ELR (cell line): ENCODE results near the gene CUEDC2.
A peak's percentile ranks its signal among the peaks of the same experiment; 100 is the strongest.

Source experiments
- DNase-seq: peaks from one replicate; pipeline ENCODE4 v3.0.0-alpha.2; 2015; ENCODE audit warnings: low read depth

CUEDC2 gene

DNA sequence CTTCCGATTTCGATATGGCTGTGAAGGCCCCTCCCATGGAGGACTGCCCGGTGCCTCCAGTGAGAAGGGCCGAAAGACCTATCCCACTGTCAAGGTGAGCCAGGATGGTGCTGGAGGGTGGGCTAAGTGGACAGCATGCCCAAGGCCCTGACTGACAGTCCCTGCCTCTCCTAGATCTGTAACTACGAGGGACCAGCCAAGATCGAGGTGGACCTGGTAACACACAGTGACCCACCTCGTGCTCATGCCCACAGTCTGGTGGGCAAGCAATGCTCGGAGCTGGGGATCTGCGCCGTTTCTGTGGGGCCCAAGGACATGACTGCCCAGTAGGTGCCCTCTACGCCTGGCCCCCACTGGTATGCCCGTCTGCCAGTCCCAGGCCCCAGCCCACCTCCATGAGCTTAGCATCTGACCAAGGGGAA is 35.6 kb downstream of the CUEDC2 start:
- no peak for DNase-seq

DNA sequence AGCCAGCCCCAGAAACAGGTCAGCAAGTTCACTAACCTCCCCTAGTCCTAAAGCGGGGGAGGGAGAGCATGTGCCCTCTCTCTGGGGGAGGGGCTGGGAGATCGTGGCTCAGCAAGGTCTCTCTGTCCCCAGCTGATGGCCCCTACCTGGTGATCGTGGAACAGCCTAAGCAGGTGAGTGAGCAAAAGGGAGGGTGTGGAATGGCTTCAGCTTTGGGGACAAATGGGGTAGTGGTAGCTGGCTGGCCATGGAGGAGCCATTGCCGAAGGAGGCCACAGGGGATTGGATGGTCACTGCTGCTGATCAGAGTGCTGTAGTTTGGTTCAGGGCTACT is 36.1 kb downstream of the CUEDC2 start:
- DNase-seq = no peak

DNA sequence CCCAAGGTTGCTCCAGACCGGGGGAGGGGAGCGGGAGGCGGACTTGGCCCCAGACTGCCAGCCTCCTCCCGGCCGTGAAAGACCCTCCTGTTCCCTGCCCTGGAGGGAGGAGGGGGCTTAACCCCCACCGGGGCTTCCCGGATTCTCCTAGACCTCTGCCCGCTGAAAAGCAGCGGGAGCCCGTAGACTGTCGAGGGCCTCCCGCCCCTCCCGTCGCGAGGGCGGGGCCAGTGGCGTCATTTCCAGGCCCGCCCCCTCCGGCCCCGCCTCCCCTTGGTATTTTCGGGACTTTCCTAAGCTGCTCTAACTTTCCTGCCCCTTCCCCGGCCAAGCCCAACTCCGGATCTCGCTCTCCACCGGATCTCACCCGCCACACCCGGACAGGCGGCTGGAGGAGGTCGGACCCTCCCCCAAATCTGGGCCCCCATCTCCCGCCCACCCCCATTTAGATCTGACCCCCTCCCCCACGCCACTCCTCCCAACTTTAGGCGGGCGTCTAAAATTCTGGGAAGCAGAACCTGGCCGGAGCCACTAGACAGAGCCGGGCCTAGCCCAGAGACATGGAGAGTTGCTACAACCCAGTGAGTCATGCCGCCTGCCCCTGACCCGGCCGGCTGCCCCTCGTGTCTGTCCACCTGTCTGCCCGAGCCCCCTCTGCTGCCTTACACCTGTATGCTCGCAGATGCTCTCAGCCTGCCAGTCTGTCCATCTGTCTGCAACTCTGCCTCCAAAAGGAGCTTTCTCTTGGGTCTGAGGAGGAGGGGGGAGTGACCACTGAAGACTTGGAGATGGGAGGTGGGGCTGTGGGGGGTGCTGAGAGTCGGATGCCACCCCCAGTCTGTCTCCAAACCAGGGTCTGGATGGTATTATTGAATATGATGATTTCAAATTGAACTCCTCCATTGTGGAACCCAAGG is 36.7 kb downstream of the CUEDC2 start, which contains the start of gene NFKB2:
NFKB2 (plus strand) TSS at position 306 of the 917 bp plus-strand sequence; CDS start at position 561, 255 bp downstream.
- peak; percentile 92 for DNase-seq

DNA sequence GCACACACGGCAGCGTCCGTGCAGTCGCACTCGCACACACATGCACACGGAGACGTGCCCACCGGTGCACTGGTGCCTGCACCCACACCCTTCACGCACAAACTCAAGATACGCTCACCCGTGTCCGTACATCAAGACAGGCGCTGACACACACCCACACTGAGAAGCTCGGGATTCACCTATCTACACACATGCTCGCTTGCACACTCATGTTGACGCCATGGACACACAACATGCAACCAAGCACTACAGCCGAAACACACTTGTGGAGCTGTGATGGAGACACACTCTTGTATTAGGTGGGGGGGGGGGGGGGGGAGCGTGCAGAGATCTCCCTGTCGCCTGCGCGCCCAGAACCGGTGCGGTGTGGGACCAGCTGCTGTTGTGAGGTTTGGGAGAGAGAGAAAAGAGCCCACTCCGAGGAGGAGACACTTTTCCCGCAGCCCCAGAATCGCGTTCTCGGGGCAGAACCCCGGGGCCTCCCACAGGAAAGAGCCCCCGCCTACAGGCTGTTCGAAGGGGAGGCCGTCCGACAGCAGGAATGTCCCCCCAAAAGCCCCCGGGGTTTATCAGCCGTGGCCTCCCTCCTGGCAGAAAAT is 37.5 kb downstream of the CUEDC2 start:
- peak; percentile 62 for DNase-seq

DNA sequence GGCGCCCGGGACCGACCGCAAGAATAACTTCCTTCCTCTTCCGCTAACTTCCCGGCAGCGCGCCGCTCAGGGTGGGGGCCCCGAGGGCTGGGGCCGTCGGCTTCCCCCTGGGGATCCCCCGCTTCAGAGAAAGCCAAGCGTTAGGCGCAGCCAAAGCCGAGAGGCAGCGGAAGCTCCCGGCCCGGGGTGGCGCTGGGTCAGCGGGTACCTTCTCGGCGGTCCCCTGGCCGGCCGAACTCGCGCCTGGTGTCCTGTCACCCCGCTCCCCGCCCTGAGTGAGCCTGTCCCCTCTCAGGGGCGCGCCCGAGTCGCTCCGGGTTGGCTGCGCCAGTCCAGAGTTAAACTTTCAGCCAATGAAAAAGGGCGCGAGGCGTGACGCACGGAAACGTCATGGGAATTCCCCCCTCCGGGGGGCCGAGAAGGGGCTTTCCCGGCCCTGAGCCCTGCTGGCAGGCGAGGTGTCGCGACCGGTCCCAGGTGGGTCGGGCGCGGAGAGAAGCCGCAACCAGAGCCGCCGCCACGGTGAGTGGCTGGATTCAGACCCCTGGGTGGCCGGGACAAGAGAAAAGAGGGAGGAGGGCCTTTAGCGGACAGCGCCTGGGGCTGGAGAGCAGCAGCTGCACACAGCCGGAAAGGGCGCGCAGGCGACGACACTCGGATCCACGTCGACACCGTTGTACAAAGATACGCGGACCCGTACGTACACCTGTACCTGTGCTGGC is 38.1 kb downstream of the CUEDC2 start:
- DNase-seq = peak; percentile 97

DNA sequence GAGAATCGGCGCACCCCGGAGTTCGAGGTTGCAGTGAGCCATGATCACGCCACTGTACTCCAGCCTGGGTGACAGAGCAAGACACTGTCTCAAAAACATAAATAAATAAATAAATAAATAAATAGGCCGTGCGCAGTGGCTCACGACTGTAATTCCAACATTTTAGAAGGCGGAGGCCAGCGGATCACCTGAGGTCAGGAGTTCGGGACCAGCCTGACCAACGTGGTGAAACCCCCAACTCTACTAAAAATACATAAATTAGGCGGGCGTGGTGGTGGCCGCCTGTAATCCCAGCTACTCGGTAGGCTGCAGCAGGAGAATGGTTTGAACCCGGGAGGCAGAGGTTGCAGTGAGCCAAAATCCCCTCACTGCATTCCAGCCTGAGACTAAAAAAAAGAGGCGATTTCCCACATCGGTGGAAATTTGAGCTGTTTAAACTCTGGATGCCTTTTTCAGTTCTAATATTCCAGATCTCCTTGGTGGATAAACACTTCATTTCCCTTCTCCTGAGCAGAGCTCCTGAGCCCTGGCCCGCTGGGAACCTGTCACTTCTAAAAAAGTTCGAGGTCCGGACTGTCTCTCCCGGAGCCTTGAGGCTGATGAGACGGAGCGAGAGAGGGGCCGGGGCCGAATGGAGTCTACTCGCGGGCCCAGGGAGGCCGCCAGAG is 38.8 kb downstream of the CUEDC2 start:
- DNase-seq = no peak

DNA sequence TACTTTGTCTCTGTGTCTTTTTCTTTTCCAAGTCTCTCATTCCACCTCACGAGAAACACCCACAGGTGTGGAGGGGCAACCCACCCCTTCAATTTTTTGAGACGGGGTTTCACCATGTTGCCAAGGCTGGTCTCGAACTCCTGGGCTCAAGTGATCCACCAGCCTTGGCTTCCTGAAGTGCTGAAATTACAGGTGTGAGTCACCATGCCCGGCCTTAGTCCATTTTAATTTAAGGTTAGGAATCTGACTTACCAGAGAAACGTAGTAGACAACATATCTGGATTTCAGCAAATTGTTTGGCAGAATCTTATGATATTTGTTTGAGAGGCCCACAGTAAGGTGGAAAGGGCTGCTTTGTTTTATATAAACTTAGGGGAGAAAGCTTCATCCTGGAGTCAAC is 40.1 kb downstream of the CUEDC2 start:
- DNase-seq = no peak

DNA sequence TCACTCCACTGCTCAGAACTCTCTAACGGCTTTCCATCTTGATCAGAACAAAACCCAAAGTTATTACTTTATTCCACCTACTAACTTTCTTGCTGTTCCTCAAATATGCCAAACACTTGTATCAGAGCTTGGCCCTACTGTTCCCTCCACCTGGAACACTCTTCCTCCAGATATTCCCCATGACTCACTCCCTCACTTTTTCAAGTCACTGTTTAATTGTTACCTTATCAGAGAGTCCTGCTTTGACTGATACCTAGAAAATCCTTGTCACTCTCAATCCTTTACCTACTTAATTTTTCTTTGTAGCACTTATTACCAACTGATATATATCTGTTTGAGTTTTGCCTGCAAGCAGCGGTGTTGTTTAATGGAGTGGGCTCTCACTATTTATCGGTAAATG is 42.5 kb downstream of the CUEDC2 start:
- DNase-seq = no peak

DNA sequence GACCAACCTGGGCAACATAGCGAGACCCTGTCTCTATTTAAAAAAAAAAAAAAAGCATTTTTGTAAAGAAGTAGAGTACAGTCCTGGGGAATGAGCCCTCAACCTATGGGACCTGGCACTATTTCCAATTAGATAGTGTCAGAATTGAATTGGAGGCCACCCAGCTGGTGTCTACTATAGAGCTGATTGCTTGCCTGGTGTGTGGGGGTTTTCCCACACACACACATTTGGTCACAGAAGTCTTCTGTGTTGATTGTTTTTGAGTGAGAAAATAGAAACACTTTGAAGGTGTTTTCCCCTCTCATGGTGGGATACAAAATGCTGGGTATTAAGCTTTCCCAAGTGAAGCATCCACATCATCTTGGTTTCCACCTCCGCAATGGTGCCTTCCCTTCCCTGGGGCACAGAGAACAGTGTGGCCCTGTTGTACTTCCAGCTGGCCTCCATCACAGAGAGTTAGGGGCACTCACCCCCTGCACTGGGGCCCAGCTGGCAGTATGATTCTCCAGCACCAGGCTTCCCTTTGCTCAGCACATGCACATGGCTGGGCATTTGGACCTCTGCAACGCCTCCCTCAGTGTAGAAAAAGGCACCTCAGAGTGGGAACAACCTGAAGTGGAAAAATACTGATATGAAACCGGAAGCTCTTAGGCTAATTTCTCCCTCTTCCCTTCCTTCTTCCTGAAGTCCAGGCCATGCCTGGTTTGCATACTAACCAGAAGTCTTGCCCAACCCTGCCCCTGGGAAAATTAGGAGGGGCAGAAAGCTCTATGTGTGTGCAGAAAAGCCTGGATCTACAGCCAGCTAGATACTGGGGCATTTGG is 47.6 kb downstream of the CUEDC2 start:
- no peak for DNase-seq

DNA sequence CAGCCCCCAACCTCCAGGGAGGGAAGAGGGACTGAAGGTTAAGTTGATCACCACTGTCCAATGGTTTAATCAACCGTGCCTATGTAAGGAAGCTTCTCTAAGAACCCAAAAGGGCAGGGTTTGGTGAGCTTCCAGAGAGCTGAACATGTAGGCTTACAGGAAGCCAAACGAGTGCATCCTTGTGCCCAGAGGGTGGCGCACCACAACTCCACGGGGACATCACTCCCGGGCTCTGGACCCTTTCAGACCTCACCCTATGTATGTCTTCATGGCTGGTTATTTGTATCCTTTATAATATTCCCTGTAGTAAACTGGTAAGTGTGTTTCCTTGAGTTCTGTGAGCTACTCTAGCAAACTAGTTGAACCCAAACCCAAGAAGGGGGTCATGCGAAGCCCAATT is 48.3 kb downstream of the CUEDC2 start:
- DNase-seq = peak; percentile 35

DNA sequence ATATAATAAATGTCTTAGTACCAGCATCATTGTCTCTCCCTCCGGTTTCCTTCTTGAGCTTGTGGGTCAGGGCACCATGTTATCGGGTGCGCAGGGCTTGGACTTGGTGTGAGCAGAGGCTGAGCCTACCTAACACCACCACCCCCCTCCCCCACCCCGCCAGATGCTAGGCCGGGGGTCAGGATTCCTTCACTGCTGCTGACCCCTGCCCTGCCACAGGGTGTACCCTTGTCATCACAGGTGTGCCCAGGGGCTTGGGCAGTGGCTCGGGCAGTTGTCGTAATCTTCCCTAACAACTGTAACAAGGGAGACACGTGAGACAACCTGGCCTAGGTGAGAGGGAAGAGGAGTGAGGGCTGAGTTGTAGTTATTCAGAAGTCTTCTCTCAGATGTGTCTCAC is 49.5 kb downstream of the CUEDC2 start:
- DNase-seq = no peak

DNA sequence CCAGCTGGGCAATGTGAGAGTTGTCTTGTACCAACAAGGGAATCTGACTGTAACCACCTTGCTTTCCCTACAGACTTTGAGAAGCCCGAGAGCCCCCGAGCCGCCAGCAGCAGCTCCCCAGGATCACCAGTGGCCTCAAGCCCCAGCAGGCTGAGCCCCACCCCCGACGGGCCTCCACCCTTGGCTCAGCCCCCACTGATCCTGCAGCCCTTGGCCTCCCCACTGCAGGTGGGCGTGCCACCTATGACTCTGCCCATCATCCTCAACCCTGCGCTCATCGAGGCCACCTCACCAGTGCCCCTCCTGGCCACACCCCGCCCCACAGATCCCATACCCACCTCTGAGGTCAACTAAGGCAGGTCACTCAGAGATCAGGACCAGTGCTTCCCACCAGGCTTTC is 50.4 kb downstream of the CUEDC2 start:
- no peak for DNase-seq

DNA sequence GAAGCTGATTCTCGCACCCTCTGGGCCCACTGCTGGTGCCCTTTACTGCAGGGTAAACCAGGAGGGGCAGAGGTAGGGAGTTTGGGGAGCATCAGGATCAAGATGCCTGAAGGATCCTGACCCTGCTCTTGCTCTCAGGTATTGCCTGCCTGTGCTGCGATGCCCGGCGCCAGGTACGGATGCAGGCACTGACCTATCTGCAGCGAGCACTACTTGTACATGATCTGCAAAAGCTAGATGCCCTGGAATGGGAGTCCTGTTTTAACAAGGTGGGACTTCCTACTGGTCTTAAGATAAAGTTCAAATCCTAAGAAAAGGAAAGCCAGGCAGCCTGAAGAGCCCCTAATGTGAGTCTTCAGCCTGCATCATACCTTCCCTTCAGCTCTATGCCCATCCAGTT is 53.0 kb downstream of the CUEDC2 start:
- DNase-seq = no peak

DNA sequence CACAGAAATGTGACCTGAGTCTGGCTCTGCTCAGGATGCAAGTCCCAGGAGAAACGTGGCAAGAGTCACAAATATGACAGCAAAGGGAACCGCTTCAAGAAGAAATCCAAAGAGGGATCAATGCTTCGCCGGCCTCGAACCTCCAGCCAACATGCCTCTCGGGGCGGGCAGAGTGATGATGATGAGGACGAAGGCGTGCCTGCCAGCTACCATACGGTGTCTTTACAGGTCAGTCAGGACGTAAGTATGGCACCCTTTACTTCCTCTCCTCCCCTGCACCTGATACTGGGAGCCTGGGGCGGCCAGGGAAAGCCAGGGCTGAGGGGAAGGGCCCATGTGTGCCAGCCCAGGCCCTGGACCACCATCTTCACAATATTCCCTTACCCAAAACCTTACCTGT is 55.5 kb downstream of the CUEDC2 start:
- DNase-seq = no peak

DNA sequence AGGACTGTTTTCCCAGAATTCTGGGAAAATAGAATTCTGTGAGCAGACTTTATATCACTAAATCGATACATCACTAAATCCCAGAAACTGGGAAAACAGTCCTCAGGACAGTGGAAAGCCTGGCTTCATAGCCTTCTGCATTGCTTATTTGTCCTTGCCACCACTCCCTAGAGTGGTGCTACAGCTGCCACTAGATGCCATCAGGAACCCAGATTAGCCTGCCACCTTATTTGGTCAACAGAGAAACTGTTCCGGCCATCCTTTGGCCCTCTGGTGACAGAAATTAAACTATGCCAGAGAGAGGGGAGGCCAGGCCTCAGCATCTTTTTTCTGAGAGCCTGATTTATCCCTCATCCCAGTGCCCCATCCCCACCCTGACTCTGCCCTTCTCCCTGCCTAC is 56.5 kb downstream of the CUEDC2 start:
- no peak for DNase-seq

DNA sequence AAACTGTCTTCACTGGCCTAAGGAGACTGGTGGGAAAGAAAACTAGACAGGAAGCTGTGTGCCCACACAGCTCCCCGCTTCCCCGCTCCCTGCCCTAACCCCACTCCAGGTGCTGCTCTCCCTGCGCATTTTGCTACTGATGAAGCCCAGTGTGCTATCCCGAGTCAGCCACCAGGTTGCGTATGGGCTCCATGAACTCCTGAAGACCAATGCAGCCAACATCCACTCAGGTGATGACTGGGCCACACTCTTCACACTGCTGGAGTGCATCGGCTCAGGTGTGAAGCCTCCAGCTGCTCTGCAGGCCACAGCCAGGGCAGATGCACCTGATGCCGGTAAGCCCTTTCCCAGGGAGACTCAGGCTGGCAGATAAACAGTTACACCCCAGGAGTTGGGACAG is 57.1 kb downstream of the CUEDC2 start:
- no peak for DNase-seq
